HG03045 (cell line): ENCODE measurements around the gene FGB.

Experiments
- ATAC-seq: cut with Tn5 transposase; IDR thresholded peaks from one replicate; pipeline ENCODE4 v1.9.1; 2021; ENCODE audit warnings: mild to moderate bottlenecking, moderate library complexity; ENCODE audit not compliant: unreplicated experiment

The FGB gene

DNA sequence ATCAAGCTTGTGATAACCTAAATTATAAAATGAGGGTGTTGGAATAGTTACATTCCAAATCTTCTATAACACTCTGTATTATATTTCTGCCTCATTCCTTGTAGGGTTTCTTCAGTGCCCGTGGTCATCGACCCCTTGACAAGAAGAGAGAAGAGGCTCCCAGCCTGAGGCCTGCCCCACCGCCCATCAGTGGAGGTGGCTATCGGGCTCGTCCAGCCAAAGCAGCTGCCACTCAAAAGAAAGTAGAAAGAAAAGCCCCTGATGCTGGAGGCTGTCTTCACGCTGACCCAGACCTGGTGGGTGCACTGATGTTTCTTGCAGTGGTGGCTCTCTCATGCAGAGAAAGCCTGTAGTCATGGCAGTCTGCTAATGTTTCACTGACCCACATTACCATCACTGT lies 2.9 kb downstream of the FGB start:
- no peak for ATAC-seq

- ATAC-seq, result no peak
Observed at GRCh38 chr4:154566639-154567204, 3.9 kb downstream of the FGB start.

- no peak for ATAC-seq
Observed at GRCh38 chr4:154569028-154569427, 6.2 kb downstream of the FGB start.

DNA sequence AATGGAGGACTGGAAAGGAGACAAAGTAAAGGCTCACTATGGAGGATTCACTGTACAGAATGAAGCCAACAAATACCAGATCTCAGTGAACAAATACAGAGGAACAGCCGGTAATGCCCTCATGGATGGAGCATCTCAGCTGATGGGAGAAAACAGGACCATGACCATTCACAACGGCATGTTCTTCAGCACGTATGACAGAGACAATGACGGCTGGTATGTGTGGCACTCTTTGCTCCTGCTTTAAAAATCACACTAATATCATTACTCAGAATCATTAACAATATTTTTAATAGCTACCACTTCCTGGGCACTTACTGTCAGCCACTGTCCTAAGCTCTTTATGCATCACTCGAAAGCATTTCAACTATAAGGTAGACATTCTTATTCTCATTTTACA lies 6.8 kb downstream of the FGB start:
- no peak for ATAC-seq

DNA sequence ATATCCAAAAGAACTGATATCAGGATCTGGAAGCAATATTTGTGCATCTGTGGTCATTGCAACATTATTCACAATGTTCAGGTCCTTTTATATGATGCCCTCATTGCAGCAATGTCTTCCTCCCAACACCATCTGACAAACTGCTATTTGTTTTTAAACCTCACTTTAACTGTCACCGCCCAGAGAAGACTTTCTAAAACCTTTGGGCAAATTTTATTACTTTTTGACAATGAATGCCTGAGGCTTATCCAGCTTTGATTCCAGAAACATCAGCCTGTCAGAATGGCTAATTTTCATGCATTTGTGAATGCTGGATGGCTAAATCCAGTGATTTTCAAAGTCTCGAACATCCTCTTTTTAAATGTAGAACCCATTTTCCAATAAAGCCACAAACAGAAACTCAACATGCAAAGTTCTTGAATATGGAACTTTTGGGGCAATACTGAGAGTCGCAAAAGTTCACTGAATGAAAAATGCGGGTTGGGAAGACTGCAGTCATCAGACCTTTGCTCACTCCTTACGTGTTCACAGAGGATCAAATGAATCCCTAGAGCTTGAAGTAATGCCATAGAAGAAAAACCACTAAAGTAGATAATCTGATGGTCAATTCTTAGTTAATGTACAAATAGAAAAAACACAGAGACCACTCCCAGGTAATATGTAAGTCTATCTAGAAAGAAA lies 10.5 kb downstream of the FGB start:
- ATAC-seq, result no peak

DNA sequence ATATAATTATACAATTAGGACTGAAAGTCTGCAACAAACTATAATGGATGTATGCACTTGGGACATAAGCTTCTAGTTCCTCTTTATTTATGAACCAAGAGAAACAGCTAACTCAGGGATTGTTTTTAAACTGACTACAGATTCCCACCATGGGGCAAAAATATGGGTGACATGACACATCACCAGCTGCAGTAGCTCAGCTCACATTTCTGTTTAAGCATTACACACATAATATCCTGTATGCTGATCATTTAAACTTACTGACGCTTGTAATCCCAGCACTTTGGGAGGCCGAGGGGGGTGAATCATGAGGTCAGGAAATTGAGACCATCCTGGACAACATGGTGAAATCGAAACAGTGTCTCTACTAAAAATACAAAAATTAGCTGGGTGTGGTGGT lies 11.5 kb downstream of the FGB start:
- ATAC-seq, result no peak

DNA sequence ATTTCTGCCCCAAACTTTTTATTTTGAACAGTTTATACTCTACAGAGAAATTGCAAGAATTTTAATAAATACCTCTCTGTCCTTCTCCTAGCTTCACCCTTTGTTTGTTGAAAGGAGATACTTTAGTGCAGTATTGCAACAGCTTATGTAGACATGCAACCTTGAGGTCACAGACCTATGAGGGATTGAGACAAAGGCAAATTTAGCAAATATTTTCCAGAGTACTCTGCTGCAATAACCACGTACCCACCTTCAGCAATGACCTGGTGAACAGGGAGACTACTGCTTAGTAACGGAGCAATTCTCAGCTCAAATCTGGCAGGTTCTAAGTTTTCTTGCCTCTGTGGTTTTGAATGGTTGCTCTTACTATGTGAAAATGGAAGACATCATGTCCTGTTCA lies 14.5 kb downstream of the FGB start:
- ATAC-seq, result no peak

DNA sequence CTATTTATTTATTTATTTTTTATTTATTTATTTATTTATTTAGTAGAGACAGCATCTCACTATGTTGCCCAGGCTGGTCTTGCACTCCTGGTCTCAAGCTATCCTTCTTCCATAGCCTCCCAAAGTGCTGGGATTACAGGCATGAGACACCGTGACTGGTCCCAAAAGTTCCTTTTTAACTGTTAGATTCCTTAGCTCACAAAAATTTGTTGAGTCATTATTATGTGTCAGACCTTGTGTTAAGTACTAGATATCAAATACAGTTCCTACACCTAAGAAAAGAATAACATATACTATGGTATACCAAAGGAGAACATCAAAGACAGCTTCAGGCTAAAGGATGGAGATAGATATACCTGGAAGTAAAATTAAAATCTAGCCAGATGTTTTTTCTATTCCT lies 16.1 kb downstream of the FGB start:
- ATAC-seq, result no peak

GRCh38 chr4:154579927-154580326 lies 17.1 kb downstream of the FGB start:
- no peak for ATAC-seq

DNA sequence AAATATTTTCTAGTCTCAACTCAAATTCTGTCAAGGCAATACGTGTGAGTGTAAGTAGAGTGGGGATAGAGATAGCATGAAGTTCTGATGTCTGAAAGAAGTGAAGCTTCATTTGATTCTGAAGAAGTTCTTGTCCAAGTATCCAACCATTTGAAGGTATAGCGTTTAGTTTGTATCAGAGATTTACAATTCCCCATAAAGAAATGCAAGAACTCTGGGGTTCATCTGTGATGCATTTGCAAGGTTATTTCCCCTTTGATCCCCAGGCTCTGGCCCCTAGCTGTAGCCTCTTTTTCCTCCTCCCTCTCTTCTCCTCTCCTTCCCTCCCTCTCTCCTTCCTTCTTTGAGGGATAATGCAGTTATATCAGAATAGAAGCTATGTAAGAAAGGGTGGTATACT lies 19.9 kb downstream of the FGB start:
- no peak for ATAC-seq

DNA sequence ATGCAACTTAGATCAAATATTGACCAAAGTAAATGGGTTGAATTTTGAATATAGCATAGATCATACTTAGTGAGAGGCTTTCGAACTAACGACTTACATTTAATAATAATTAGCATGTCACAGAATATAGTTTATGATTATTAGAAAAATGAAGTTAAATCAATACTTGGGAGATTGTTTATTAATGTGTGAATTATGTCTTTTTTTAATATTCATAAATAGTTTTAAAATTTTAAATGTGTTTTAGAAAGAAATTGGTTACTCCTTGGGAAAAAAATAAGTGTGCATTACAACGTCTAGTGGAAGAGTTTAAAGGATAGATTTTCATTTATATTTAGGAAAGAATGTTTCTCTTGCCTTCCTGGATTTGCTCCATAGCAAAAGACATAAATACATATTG lies 20.4 kb downstream of the FGB start:
- no peak for ATAC-seq

- ATAC-seq, result no peak
Observed at GRCh38 chr4:154583677-154584076, 20.9 kb downstream of the FGB start.

DNA sequence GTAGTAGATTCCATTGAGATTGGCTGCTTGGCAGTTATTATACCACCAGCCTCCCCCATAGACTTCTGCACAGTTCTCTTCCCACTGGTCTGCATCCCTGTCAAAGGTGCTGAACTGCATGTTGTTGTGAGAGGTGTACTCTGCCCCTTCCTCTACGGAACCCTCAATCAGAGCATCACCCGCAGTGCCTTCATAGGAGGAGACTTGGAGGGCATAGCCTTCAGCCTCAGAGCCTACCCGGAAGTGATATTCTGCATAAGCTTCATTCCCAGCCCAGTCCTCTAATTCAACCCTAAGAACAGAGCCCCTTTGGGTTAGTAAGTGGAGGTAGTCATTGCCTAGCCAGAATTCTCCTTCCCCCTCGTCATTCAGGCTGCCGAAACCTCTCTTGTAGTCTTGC lies 21.4 kb downstream of the FGB start:
- ATAC-seq, result no peak

DNA sequence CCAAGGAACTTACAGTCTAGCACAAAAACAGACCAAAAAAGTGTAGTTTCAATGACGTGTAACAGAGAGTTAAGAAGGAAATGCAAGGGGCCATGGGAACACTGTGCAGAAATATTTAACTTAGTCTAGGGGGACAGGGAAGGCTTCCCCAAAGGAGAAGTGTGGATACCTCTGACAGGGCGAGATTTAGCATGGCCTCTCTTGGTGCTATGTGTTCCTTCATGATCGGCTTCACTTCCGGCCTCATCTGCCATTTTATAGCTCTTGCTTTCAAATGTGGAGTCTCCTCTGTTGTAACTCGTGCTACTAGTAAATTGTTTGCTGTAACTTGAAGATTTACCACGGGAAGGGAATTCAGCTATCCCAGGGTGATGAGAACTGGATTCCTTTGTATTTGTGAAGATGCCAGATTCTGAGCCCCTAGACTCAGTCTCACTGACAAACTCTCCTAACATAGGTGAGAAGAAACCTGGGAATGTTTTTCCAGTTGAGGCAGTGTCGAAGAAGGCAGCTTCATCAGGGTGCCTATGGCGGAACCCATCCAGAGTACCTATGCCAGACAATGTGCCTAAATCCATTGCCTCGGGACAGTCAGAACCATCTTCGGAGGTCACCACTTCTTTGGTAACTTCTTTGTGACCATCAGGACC lies 22.7 kb downstream of the FGB start:
- no peak for ATAC-seq

DNA sequence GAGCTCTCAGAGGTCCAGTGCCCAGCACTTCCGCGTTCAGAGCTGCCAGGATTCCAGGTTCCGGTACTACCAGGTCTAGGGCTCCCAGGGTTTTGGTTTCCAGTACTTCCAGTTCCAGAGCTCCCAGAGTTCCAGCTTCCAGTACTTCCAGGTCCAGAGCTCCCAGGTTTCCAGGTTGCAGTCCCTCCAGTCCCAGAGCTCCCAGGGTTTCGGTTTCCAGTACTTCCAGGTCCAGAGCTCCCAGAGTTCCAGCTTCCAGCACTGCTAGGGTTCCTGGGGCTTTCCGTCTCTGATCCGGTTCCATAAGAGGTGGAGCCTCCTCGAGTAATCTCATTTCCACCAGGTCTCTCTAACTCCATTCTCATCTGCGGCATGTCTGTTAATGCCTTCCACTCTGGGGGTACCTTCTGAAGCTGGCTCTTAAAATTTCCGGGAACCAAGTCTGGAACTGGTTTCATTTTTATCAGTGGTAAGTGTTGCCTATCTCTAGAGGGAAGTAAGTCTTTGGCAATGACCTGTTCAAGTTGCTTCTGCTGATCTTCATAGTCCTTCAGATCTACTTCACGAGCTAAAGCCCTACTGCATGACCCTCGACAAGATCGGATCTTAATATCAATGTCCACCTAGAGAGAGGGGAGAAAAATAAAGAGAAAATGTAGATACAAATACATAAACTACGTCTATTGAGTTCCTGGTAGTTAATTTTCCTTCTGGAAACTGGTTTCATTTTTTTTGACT lies 23.7 kb downstream of the FGB start:
- no peak for ATAC-seq

DNA sequence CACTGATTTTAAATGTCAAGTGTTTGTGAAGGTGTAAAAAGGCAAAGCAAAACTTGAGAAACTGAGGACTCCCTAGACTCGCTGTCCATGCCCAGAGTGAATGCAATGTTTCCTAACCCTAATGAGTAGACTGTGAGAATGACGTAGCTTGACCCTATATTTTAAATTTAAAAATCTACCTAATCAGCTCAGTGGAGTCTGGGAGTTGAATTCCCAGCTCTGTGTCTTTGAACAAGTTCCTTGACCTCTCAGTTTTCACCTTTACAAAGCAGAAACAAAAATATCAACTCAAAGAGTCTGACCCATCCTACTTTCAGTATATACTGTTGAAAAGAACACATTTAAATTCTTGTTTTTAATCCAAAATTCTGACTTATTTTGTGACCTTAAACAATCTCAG lies 25.4 kb downstream of the FGB start:
- ATAC-seq, result no peak

- ATAC-seq, result no peak
Observed at GRCh38 chr4:154589296-154590197, 26.7 kb downstream of the FGB start.

- no peak for ATAC-seq
Observed at GRCh38 chr4:154590329-154591006, 27.7 kb downstream of the FGB start, which contains the start of gene FGA. Gene FGA (minus strand): TSS chr4:154590742. CDS start chr4:154590687, 55 bp downstream.

GRCh38 chr4:154591890-154592289 lies 29.1 kb downstream of the FGB start:
- no peak for ATAC-seq

GRCh38 chr4:154593868-154594267 lies 31.1 kb downstream of the FGB start:
- ATAC-seq, result no peak
